ENCODE measurements around the gene VWA3A. TPM values are rescaled to one million over a fixed set of nuclear protein-coding genes. Genes with fewer than 3 reads are reported as not detected.
A peak's percentile ranks its signal among the peaks of the same experiment; 100 is the strongest.

VWA3A gene
- total and polyA plus RNA-seq, 2 experiments from 2014 or later: 0.45 TPM; not detected in 1

- TF ChIP-seq ZNF462 (CRISPR knock-in tag; IDR thresholded peaks at IDR 0.05) (no peak), CREB1 (CRISPR knock-in tag; IDR thresholded peaks at IDR 0.05; ENCODE audit: low read depth) (no peak), STAT1 (IDR thresholded peaks at IDR 0.05; ENCODE audit: unreplicated experiment) (no peak)
Measured at GRCh38 chr16:22093996-22094395, 1.7 kb downstream of the VWA3A start (continued).

GRCh38 chr16:22098405-22099255 is 6.3 kb downstream of the VWA3A start:
- no peak overlapping the region for H3K4me3 Mint-ChIP-seq
- no peak overlapping the region for H3K27ac Mint-ChIP-seq

More at GRCh38 chr16:22098405-22099255, 6.3 kb downstream of the VWA3A start:
- H3K9me2 ChIP-seq (ENCODE audit: insufficient read depth): no peaks in the 10 kb centered on the region
- peaks cover 15% of the 10 kb centered on the region for H3K4me1 ChIP-seq (ENCODE audit: insufficient read depth)
- H3F3A ChIP-seq (replicated peaks; ENCODE audit: low read depth): no peaks in the 10 kb centered on the region
- peaks cover 3% of the 10 kb centered on the region; the same call in 1 of the 3 replicates for H3K36me3 Mint-ChIP-seq (ENCODE audit: low read depth)
- H4K20me1 ChIP-seq (replicated peaks; ENCODE audit: insufficient read depth): no peaks in the 10 kb centered on the region
- peak; percentile 87 for ATAC-seq
- peak; percentile 83 for DNase-seq (ENCODE audit: low spot score)
- H3K4me3 ChIP-seq: no peak overlapping the region
- H2AFZ ChIP-seq: 0 out of 2 replicates have a peak overlapping the region, but pooled peaks have one; percentile 1
- H3K4me1 Mint-ChIP-seq: peaks cover 18% of the 10 kb centered on the region
- no peaks in the 10 kb centered on the region for H3K79me2 ChIP-seq (replicated peaks; ENCODE audit: insufficient read depth)
- no peak overlapping the region for H3K4me2 ChIP-seq
- H3K9me3 Mint-ChIP-seq: peaks cover 3% of the 10 kb centered on the region
- H3K27me3 Mint-ChIP-seq (ENCODE audit: insufficient read depth, low read depth, poor library complexity): no peaks in the 10 kb centered on the region
- H3K36me3 ChIP-seq (ENCODE audit: insufficient read depth): no peaks in the 10 kb centered on the region
- no peak overlapping the region for H3K27ac ChIP-seq (ENCODE audit: low read depth)
- TF ChIP-seq CTCF (conservative IDR thresholded peaks at IDR 0.05; ENCODE audit: low read depth in 2 of 2) (peak; percentile 71 to 85), ETS1 (IDR thresholded peaks at IDR 0.05) (no peak)
- H3K27me3 ChIP-seq (ENCODE audit: insufficient read depth): no peaks in the 10 kb centered on the region
